PC-9 (cell line): Measurements from ENCODE around the gene CTNNAL1. TPM values are rescaled to one million over a fixed set of nuclear protein-coding genes. Genes with fewer than 3 reads are reported as not detected.

ENCODE experiments used
- BruUV-seq: library from RNA; stranded (reverse); fragments of 400-500 nt; replicated peaks from 2 replicates; lab custom pipeline; 2021; lab: Mats Ljungman, UMichigan
- CTCF ChIA-PET: fragments of 300-600 bp; sonication (Branson Sonifier 250); formaldehyde crosslinking; loops from one replicate; lab custom pipeline; 2022; ENCODE audit warnings: antibody characterized with exemption; lab: Charles Lee
- POLR2A ChIA-PET: fragments of 300-600 bp; sonication (Branson Sonifier 250); formaldehyde crosslinking; loops from one replicate; lab custom pipeline; 2022; ENCODE audit warnings: antibody characterized with exemption; ENCODE audit not compliant: unreplicated experiment; lab: Charles Lee
- DNase-seq, 2 experiments: peaks; one replicate each; pipeline versions ENCODE4 v3.0.0 to v3.0.0-alpha.2; 2015 to 2022; ENCODE audit warnings: mixed read lengths in 1 of 2
- H2AFZ ChIP-seq: fragments of 200-600 bp; sonication (generic); 2 replicates; pipeline ENCODE4 v1.8.1; 2017; ENCODE audit warnings: antibody characterized with exemption
- H3F3A ChIP-seq: fragments of 200-600 bp; sonication (generic); 2 replicates; pipeline ENCODE4 v1.8.1; 2017; ENCODE audit warnings: antibody characterized with exemption, mild to moderate bottlenecking, low read depth; ENCODE audit not compliant: insufficient read depth
- H3K27ac ChIP-seq: fragments of 200-600 bp; sonication (generic); 2 replicates; pipeline ENCODE4 v1.6.1; 2016; ENCODE audit warnings: mixed run types
- H3K27me3 ChIP-seq: fragments of 200-600 bp; sonication (generic); 2 replicates; pipeline ENCODE4 v1.6.1; 2016; ENCODE audit warnings: low read depth, mixed run types; ENCODE audit not compliant: insufficient read depth
- H3K36me3 ChIP-seq: fragments of 200-600 bp; sonication (generic); 2 replicates; pipeline ENCODE4 v1.6.1; 2016; ENCODE audit warnings: low read depth, mixed run types
- H3K4me1 ChIP-seq: fragments of 200-600 bp; sonication (generic); replicated peaks from 2 replicates; pipeline ENCODE4 v1.6.1; 2016; ENCODE audit warnings: mixed run types; ENCODE audit not compliant: insufficient read depth
- H3K4me2 ChIP-seq: fragments of 200-600 bp; sonication (generic); 2 replicates; pipeline ENCODE4 v1.6.1; 2017; ENCODE audit warnings: mixed run types
- H3K4me3 ChIP-seq: fragments of 200-600 bp; sonication (generic); 2 replicates; pipeline ENCODE4 v1.6.1; 2016; ENCODE audit warnings: mixed run types
- H3K79me2 ChIP-seq: fragments of 200-600 bp; sonication (generic); 2 replicates; pipeline ENCODE4 v1.6.1; 2017; ENCODE audit warnings: low read depth, mixed run types
- H3K9me2 ChIP-seq: fragments of 200-600 bp; sonication (generic); 2 replicates; pipeline ENCODE4 v1.8.1; 2017; ENCODE audit warnings: mild to moderate bottlenecking; ENCODE audit not compliant: insufficient read depth
- H3K9me3 ChIP-seq: fragments of 200-600 bp; sonication (generic); 2 replicates; pipeline ENCODE4 v1.8.1; 2016; ENCODE audit warnings: low read depth; ENCODE audit not compliant: insufficient read depth
- H4K20me1 ChIP-seq: fragments of 200-600 bp; sonication (generic); 2 replicates; pipeline ENCODE4 v1.8.1; 2017; ENCODE audit not compliant: insufficient read depth
- EZH2 ChIP-seq: fragments of 200-600 bp; sonication (generic); IDR thresholded peaks from 2 replicates; pipeline ENCODE4 v1.8.0; 2017; ENCODE audit warnings: antibody characterized with exemption, low read depth
- intact Hi-C: fragments of 100-400 bp; cut with micrococcal nuclease; formaldehyde crosslinking; loops from one replicate; pipeline ENCODE4 v1.10.0; 2022; ENCODE audit not compliant: unreplicated experiment
- total RNA-seq: library from RNA; stranded (reverse); gene quantifications from 2 replicates; pipeline ENCODE4 v1.2.3, GENCODE V29; 2021
- TF ChIP-seq, protein P1 (sequence below): fragments of 200-600 bp; sonication (generic); conservative IDR thresholded peaks from 2 replicates; pipeline ENCODE4 v1.6.1; 2017; ENCODE audit warnings: mixed run types, antibody characterized with exemption, mild to moderate bottlenecking, moderate library complexity

Gene CTNNAL1
- total RNA-seq, 1 experiment from 2014 or later = 71.3 TPM

GRCh38 chr9:108963459-108964143 lies 49.7 kb downstream of the CTNNAL1 start:
- Histone ChIP-seq H3K4me2 (no peak overlapping the region), H3K4me3 (no peak overlapping the region), H3F3A (peaks cover 8% of the 10 kb centered on the region; the same call in 1 of the 2 replicates), H3K27me3 (no peaks in the 10 kb centered on the region), H2AFZ (no peak overlapping the region), H3K9me2 (no peaks in the 10 kb centered on the region), H3K27ac (no peak overlapping the region), H4K20me1 (no peaks in the 10 kb centered on the region), H3K79me2 (no peaks in the 10 kb centered on the region), H3K9me3 (no peaks in the 10 kb centered on the region), H3K36me3 (peaks cover 12% of the 10 kb centered on the region; the same call in 1 of the 2 replicates), H3K4me1 (no peaks in the 10 kb centered on the region)
- no peak for TF ChIP-seq EZH2
- TF ChIP-seq, protein P1, sequence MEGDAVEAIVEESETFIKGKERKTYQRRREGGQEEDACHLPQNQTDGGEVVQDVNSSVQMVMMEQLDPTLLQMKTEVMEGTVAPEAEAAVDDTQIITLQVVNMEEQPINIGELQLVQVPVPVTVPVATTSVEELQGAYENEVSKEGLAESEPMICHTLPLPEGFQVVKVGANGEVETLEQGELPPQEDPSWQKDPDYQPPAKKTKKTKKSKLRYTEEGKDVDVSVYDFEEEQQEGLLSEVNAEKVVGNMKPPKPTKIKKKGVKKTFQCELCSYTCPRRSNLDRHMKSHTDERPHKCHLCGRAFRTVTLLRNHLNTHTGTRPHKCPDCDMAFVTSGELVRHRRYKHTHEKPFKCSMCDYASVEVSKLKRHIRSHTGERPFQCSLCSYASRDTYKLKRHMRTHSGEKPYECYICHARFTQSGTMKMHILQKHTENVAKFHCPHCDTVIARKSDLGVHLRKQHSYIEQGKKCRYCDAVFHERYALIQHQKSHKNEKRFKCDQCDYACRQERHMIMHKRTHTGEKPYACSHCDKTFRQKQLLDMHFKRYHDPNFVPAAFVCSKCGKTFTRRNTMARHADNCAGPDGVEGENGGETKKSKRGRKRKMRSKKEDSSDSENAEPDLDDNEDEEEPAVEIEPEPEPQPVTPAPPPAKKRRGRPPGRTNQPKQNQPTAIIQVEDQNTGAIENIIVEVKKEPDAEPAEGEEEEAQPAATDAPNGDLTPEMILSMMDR = no peak
- BruUV-seq = no TSS peak
- POLR2A ChIA-PET = interaction anchor here (0.6 kb wide), 1 partner anchor 128 kb away, joined by 9 read pairs; no protein-coding TSS in a partner anchor
- DNase-seq = no peak
- intact Hi-C loops = no loop called here
- CTCF ChIA-PET = no interaction called here

DNA sequence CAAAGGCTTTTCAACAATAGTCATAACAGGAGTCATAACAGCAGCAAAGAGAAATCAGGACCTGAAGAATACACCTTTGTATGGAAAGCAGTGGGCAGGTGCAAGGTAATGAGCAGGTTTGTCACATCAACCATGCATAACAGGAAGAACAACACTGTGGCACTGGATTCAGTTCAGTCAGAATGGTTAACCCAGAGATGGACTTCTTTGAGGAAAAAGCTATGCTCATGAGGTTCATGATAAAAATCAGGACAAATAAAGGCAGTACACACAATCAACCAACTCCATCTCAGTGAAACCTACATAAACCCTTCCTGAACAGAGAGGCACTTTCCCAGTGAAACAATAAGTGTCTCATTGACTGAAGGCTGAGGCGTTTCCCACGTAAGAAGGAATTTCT lies 52.1 kb downstream of the CTNNAL1 start:
- Histone ChIP-seq H3K4me3 (no peak overlapping the region), H3K4me2 (no peak overlapping the region), H3K27me3 (no peaks in the 10 kb centered on the region), H3K27ac (no peak overlapping the region), H3K9me3 (no peaks in the 10 kb centered on the region), H4K20me1 (no peaks in the 10 kb centered on the region), H3K9me2 (no peaks in the 10 kb centered on the region), H3F3A (peaks cover 9% of the 10 kb centered on the region; the same call in 1 of the 2 replicates), H3K4me1 (no peaks in the 10 kb centered on the region), H3K36me3 (peaks cover 9% of the 10 kb centered on the region), H2AFZ (no peak overlapping the region), H3K79me2 (no peaks in the 10 kb centered on the region)
- TF ChIP-seq, protein P1 = no peak
- no peak for TF ChIP-seq EZH2
- intact Hi-C loops = no loop called here
- CTCF ChIA-PET = no interaction called here
- POLR2A ChIA-PET = no interaction called here
- DNase-seq = no peak
- no TSS peak for BruUV-seq

- no peak for TF ChIP-seq EZH2
- TF ChIP-seq, protein P1 = no peak
- ChIA-PET POLR2A (interaction anchor here (0.6 kb wide), 1 partner anchor 76 kb away, joined by 5 read pairs; no protein-coding TSS in a partner anchor), CTCF (interaction anchor here (0.7 kb wide), 1 partner anchor 1257 kb away, joined by 3 read pairs; no protein-coding TSS in a partner anchor)
- no peak for DNase-seq
- H3K27me3 ChIP-seq = no peaks in the 10 kb centered on the region
- peaks cover 9% of the 10 kb centered on the region; the same call in 1 of the 2 replicates for H3F3A ChIP-seq
- H3K4me3 ChIP-seq = no peak overlapping the region
- H3K79me2 ChIP-seq = no peaks in the 10 kb centered on the region
- no peaks in the 10 kb centered on the region for H3K4me1 ChIP-seq
- H2AFZ ChIP-seq = no peak overlapping the region
- H3K9me3 ChIP-seq = no peaks in the 10 kb centered on the region
- BruUV-seq = no TSS peak
- intact Hi-C loops = no loop called here
- no peaks in the 10 kb centered on the region for H3K9me2 ChIP-seq
- H4K20me1 ChIP-seq = no peaks in the 10 kb centered on the region
- H3K27ac ChIP-seq = no peak overlapping the region
- no peak overlapping the region for H3K4me2 ChIP-seq
- H3K36me3 ChIP-seq = peaks cover 2% of the 10 kb centered on the region
These were observed 53.0 kb downstream of the CTNNAL1 start for GRCh38 chr9:108960331-108960730.
